B cell (primary cell): ENCODE measurements around the gene AGFG2.
"Not testable (repeated sequence)": the region's sequence is repeated elsewhere in the genome, so short reads cannot be mapped to it uniquely, and the experiment has no call there.

Experiments used
- CTCF ChIP-seq: fragments of 200-600 bp; IDR thresholded peaks from one replicate; pipeline ENCODE4 v1.8.0; 2022; ENCODE audit warnings: antibody characterized with exemption, mild to moderate bottlenecking
- EZH2 ChIP-seq: IDR thresholded peaks from 2 replicates; pipeline ENCODE4 v1.6.1; 2012; ENCODE audit warnings: borderline replicate concordance, low read depth, mild to moderate bottlenecking, moderate library complexity, low read length; ENCODE audit not compliant: insufficient read depth, poor library complexity, severe bottlenecking

GRCh38 chr7:100523192-100523591 lies 15.8 kb upstream of the AGFG2 start:
- not testable (repeated sequence) for TF ChIP-seq CTCF, EZH2
